ENCODE data around the gene LPIN2. TPM values are rescaled to one million over a fixed set of nuclear protein-coding genes. Genes with fewer than 3 reads are reported as not detected.

The LPIN2 gene
- total and polyA plus RNA-seq, 2 of the 13 experiments (the other 11 are each of a cell fraction or from before 2014, with no cell fraction given): 46.0 to 119 TPM

GRCh38 chr18:2984703-2985261, 28.2 kb downstream of the LPIN2 start (continued):
- no peak for TF ChIP-seq TERF1 (CRISPR knock-in tag; IDR thresholded peaks at IDR 0.05)
- TF ChIP-seq ZNF143 (CRISPR knock-in tag; IDR thresholded peaks at IDR 0.05): no peak
- no peak for TF ChIP-seq TBX3 (IDR thresholded peaks at IDR 0.05; ENCODE audit: borderline replicate concordance)
- TF ChIP-seq STAT6 (CRISPR knock-in tag; IDR thresholded peaks at IDR 0.05; ENCODE audit: borderline replicate concordance): no peak
- TF ChIP-seq ATRX (CRISPR knock-in tag; IDR thresholded peaks at IDR 0.05; ENCODE audit: borderline replicate concordance): no peak
- TF ChIP-seq RXRA (CRISPR knock-in tag; IDR thresholded peaks at IDR 0.05): peak; percentile 96
- TF ChIP-seq CHD4 (IDR thresholded peaks at IDR 0.05; ENCODE audit: borderline replicate concordance, low read length): no peak
- TF ChIP-seq NR2F6 (IDR thresholded peaks at IDR 0.05): peak; percentile 97
- TF ChIP-seq NR2F6 (CRISPR knock-in tag; IDR thresholded peaks at IDR 0.05): peak; percentile 98
- TF ChIP-seq ZNF709 (CRISPR knock-in tag; IDR thresholded peaks at IDR 0.05): no peak
- TF ChIP-seq ZNF660 (CRISPR knock-in tag; IDR thresholded peaks at IDR 0.05; ENCODE audit: borderline replicate concordance, low read depth): no peak
- no peak for TF ChIP-seq MBNL3 (CRISPR knock-in tag; conservative IDR thresholded peaks at IDR 0.05)
- TF ChIP-seq ZNF790 (CRISPR knock-in tag; IDR thresholded peaks at IDR 0.05; ENCODE audit: borderline replicate concordance): no peak
- TF ChIP-seq RFXAP (CRISPR knock-in tag; IDR thresholded peaks at IDR 0.05; ENCODE audit: borderline replicate concordance): peak; percentile 44; the same call in 1 of the 2 replicates
- no peak for TF ChIP-seq KLF6 (CRISPR knock-in tag; IDR thresholded peaks at IDR 0.05)
- TF ChIP-seq CBX5 (CRISPR knock-in tag; IDR thresholded peaks at IDR 0.05; ENCODE audit: borderline replicate concordance): peak; percentile 72; the same call in 1 of the 2 replicates
- peak; percentile 89; the same call in 1 of the 2 replicates for TF ChIP-seq MIER3 (CRISPR knock-in tag; IDR thresholded peaks at IDR 0.05; ENCODE audit: borderline replicate concordance)
- no peak for TF ChIP-seq NR3C1 (CRISPR knock-in tag; IDR thresholded peaks at IDR 0.05)
- no peak for TF ChIP-seq PAX8 (CRISPR knock-in tag; IDR thresholded peaks at IDR 0.05; ENCODE audit: borderline replicate concordance)
- TF ChIP-seq KDM6A (CRISPR knock-in tag; IDR thresholded peaks at IDR 0.05; ENCODE audit: low read depth): peak; percentile 71; the same call in 1 of the 2 replicates
- 0 out of 2 replicates have a peak, but pooled peaks have one; percentile 23 for TF ChIP-seq UBTF (CRISPR knock-in tag; IDR thresholded peaks at IDR 0.05)
- no peak; the same call in 1 of the 2 replicates for TF ChIP-seq ZNF747 (CRISPR knock-in tag; IDR thresholded peaks at IDR 0.05; ENCODE audit: borderline replicate concordance)
- peak; percentile 27; the same call in 1 of the 2 replicates for TF ChIP-seq ZBTB7A (CRISPR knock-in tag; IDR thresholded peaks at IDR 0.05)
- no peak for TF ChIP-seq FOXA1 (IDR thresholded peaks at IDR 0.05)
- TF ChIP-seq FOXA1 (CRISPR knock-in tag; IDR thresholded peaks at IDR 0.05): peak; percentile 63
- no peak for TF ChIP-seq MZF1 (CRISPR knock-in tag; IDR thresholded peaks at IDR 0.05; ENCODE audit: borderline replicate concordance)
- TF ChIP-seq ZSCAN21 (CRISPR knock-in tag; IDR thresholded peaks at IDR 0.05; ENCODE audit: borderline replicate concordance): 0 out of 2 replicates have a peak, but pooled peaks have one; percentile 20

Data from HepG2 (cell line).